NCI-H1694 (cell line): ENCODE results near the gene SIX2.

Source experiments
- DNase-seq: peaks from one replicate; lab custom pipeline; 2025; lab: John Stamatoyannopoulos, UW

Gene SIX2

DNA sequence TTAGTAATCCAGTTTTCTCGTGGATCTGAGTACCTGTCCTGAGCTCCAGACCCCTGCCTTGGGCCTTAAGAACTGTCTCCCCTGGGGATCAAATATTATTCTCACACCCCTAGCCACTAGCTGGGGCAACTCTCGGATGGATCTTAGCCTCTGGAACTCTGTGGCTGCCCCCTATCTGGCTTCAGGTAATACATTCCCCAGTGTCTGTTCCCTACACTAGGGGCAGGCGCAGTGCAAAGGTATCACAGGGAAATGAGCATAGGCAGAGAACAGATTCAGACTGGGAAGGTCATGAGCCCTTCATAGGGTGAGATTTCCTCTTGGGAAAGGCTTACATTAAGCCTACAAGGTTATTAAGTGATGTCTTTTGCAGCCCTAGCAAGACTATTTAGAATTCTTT lies 11.2 kb upstream of the SIX2 start:
- no peak for DNase-seq

- DNase-seq: no peak
These were observed 8.8 kb upstream of the SIX2 start for GRCh38 chr2:45018023-45018422.

DNA sequence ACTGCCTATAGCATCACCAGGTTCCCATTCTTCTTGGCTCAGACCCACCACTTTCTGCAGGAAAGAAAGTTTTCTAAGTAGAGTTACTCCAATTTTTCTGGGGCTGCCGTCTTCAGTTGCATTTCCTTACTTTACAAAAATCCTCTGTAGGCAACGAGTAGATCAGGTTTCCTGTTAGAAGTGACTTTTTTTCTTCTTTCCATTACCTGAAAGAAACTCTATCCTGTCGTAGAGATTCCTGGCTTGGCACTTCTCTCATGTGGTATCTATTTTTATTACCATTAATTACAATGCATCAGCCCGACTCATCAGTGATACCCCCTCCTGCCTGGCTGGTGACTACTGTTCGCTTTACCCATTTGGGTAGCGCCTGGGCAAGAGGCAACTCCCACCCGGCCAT lies 5.6 kb upstream of the SIX2 start:
- DNase-seq: no peak

DNA sequence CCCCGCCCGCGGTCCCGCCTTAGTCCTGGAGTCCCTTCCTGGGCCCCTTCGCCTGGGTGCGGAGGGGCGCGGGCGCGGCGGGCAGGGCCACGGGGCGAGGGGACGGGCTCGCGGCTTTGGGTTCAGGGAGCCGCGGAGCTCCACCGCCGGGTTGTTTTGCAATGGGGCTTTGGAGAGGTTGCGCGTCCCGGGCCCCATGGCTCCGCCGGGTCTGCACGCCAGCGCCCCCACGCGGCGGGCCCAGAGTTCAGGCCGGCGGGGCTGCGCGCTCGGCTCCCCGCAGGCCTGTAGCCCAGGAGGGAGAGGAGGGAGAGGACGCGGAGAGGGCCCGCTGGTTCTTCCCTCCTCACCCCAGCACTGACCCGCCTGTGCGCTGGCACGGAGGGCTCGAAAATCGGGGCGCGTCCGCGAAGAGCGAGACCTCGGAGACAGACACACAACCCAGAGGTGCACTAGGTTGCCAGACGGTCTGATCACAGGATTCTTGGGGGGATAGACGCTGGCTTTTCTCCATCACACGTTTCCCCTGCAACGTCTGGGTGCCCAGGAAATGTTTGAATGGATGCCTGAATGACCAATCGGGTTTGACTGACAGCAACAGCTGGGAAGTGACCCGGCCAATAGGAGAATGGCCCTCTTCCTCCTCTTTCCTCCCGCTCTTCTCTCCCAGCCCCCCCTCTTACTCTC lies 4.9 kb upstream of the SIX2 start:
- DNase-seq: no peak

GRCh38 chr2:45013229-45014015 lies 4.2 kb upstream of the SIX2 start:
- DNase-seq: no peak

- DNase-seq: no peak
These were observed 3.5 kb upstream of the SIX2 start for GRCh38 chr2:45012733-45013132.

DNA sequence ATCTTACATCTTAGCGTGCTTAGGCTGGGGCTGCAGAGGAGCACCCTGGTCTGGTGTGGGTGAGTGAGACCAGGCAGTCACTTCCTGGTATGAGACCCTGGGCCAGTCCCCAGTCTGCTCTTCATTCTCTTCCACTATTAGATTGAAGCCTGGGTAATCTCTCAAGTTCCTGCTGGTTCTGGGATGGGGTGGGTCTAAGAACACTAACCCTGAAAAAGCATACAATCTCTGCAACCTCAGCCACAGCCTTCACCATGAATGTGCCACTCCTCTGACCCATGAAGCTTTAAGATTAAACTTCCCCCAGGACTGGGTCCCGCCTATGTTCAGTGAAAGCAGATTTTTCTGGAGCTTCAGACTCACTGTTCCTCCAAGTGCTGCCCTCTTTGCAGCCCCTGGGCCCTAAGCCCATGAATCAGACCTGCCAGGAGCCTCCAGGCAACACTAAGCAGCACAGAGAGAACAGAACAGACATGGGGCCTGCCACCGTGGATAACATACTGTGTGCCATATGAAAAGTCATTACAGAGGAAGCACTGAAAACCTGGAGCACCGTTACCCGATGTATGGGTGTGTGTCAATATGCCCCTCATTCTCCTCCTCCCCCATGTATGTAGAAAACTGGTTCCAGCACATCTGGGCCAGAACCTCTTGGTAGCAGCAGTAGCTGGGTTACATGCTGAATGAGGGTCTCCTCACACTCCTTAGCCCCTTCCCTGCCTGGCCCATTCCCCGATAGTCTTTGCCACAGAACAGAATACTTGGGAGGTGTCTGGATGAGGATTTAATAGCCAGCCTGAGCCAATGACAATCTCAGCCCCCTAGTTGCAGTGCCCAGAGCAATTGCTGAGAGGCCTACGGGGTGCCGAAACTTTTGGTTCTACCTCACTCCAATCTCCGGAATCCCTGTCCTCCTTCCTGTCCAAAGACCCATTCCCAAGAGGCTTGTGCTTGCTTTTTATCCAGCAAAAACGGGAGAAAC lies 2.7 kb upstream of the SIX2 start:
- DNase-seq: no peak

- DNase-seq: no peak
These were observed 1.9 kb upstream of the SIX2 start for GRCh38 chr2:45011121-45011520.

GRCh38 chr2:45010702-45011012 lies 1.4 kb upstream of the SIX2 start:
- no peak for DNase-seq

- no peak for DNase-seq
These were observed 863 bp upstream of the SIX2 start for GRCh38 chr2:45009928-45010701.

DNA sequence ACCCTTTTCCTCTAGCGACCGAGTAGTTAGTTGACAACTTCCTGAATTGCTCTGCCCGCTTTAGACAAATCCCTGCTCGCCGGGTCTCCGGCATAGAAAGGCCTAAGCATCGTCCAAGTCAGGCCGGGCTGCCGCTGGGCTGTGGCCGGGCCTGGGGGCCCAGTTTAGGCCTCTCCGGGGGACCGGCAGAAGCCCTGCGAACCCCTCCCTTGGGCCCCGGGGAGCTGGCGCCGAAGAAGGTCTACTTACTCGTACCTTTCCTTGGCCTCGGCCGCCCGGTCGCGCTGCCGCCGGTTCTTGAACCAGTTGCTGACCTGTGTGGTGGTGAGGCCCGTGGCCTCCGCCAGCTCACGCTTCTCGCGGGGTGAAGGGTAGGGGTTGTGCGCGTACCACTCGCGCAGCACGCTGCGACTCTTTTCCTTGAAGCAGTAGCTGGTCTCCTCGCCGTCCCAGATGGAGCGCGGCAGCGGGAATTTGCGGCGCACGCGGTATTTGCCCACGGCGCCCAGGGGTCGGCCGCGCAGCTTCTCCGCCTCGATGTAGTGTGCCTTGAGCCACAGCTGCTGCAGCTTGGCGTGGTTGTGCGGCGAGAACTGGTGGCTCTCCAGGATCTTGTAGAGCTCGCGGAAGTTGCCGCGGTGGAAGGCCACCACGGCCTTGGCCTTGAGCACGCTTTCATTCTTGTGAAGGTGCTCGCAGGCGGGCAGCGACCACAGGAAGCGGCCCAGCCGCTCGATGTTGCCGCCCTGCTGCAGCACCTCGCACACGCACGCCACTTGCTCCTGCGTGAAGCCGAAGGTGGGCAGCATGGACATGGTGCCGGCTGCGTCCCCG lies 739 bp downstream of the SIX2 start:
- DNase-seq: no peak

DNA sequence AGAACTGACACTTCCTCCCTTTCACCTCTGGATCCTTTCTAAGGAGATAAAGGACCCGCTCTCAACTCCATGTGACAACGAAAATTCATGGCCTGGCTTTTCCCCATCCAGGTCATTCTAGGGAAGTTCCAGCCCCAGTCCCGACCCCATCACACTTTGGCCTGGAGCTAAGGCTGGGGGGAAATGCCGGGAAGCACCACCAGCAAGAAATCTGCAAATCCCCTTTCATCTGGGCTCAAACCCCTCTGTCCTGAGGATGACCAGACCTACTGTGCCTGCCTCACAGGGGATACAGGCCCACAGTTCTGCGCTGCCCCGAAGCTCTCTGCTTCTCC lies 1.3 kb downstream of the SIX2 start:
- no peak for DNase-seq

GRCh38 chr2:45006942-45007287 lies 2.3 kb downstream of the SIX2 start:
- no peak for DNase-seq

DNA sequence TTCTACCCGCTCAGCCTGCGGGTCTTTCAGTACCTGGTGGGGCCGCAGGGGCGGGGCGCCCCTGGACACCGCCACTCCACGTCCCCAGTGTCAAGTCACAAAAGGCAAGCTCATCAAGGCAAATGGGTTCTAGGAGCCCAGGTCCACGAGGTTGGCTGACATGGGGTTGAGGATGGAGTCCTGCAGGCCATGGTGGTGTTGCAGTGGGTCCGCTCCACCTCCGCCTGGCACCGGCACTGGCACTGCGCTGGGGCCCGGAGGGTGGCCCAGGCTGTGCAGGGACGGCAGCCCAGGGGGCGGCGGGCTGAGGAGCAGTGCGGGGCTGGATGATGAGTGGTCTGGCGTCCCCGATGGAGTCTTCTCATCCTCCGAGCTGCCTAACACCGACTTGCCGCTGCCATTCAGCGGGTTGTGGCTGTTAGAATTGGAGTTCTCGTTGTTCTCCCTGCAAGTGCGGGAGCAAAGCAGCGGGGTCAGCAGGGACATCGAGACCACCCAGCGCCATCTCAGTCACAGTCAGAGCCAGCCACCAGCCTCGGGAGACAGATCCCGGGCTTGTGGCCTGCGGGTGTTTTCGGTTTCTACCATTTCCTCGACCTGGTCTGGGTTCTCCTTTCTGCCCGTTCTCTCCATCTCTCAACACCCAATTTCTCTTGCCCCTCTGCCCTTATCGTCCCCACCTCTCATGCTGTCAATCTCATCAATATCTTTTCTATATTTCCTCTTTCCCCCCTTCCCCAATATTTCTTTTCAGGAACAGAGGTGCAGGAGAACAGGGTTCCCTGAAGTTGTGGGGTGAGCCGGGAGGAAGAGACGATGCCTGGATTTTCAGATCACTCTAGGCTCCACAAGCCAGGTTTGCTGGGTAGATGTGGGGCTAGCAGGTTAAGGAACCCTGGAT lies 3.0 kb downstream of the SIX2 start:
- DNase-seq: no peak

DNA sequence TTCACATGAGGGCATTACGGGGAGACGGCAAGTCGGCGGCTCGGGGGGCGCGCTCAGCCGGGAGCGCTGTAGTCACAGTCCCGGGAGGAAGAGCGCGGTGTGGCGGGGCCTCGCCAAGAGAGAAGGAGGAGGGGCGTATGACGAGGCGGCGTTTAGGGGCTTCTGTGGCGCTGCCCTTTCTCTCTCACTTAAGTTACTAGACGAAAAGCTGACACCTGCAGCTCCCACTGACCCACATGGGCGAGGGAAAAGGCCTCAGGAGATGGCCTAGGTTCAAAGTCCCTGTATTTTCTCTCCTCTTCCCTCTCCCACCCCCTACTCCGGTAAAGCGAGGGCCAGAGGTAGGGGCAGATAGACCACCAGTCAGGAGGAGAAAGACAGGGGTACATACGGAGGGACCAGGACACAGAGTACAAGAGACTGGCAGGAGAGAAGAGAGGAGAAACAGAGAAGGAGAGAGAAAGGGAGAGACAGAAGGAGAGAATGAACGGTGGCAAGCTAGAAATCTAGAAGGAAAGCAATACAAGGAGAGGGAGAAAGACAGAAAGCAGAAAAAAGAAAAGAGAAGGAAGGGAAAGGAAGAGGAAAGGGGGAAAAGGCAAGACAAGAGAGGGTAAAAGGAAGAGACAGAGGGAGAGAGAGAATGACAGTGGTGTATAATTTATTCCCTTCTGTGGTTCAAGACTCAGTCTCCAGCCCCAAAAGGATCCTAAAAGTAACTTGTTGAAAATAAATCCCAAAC lies 3.8 kb downstream of the SIX2 start:
- no peak for DNase-seq

DNA sequence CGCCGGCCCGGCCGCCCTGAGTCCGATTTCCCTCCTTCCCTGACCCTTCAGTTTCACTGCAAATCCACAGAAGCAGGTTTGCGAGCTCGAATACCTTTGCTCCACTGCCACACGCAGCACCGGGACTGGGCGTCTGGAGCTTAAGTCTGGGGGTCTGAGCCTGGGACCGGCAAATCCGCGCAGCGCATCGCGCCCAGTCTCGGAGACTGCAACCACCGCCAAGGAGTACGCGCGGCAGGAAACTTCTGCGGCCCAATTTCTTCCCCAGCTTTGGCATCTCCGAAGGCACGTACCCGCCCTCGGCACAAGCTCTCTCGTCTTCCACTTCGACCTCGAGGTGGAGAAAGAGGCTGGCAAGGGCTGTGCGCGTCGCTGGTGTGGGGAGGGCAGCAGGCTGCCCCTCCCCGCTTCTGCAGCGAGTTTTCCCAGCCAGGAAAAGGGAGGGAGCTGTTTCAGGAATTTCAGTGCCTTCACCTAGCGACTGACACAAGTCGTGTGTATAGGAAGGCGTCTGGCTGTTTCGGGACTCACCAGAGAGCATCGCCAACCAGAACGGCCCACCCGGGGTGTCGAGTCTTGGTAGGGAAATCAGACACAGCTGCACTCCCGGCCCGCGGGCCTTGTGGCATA lies 4.6 kb downstream of the SIX2 start:
- DNase-seq: no peak

- DNase-seq: no peak
These were observed 5.4 kb downstream of the SIX2 start for GRCh38 chr2:45003579-45004551.

- no peak for DNase-seq
These were observed 6.6 kb downstream of the SIX2 start for GRCh38 chr2:45002686-45003085.
